RKO (cell line): ENCODE data around the gene CABP7.

Experiments
- DNase-seq: peaks from one replicate; pipeline ENCODE4 v3.0.0-alpha.2; 2016; ENCODE audit warnings: low spot score

CABP7 gene

GRCh38 chr22:29702000-29702930 lies 17.5 kb upstream of the CABP7 start:
- DNase-seq, result peak; percentile 22

DNA sequence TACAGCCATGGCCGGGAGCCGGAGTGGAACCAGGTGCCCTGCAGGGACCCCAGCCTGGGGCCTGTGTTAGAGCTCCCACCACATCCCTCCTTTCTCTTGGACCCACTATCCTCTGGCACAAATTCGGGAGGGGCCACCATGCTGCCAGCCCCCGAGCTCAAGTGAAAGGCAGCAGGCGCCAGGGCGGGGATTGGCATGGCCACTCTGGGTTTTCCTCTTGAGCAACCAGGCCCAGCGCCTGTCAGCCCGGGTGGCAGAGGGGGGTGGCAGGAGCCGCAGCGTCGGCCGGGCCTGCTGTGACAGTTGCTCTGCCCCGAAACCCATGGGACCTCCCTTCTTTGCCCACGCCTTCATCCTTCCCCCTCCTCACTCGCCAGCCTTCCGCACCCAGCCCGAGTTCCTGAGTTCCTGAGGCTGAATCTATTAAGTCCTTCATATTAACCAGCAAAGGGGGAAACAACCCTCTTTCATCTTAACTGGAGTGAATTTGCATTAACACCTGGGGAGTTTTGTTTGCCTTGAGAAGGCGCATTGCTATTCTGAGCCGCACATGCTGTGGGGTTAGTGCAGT lies 16.8 kb upstream of the CABP7 start:
- no peak for DNase-seq

GRCh38 chr22:29703569-29704195 lies 16.1 kb upstream of the CABP7 start:
- no peak for DNase-seq

DNA sequence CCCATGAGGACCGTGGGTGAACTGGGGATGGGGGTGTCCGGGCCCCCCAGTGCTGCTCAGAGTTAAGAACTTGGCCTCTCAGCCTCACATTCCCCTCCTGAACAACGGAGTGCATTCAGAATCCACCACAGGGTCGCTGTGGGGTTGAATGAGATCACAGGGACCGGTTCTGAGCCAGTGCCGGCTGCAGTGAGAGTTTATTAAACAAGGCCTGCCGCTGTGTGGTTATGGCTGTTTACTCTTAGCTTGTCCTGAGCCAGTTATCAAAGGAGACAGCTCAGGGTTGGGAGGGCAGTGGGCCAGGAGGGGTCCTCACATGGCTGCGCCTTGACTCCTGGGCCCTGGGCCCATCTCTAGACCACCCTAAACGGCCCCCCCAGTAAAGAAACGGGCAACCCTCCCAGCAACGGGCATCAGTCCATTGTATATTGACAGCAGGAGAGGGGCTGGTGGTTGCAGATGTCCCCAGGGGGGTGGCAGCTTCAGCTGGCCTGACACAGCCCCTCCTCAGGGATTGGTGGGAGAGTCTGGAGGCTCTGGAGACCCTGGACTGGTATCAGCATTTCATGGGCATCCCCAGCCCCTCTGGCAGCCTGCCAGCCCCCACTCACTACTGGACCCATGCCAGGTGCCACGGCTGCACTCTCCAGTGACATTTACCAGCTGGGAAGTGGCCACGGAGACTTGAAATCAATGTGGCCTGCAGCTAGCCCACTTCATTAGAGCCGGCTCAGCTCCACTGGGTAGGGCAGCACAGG lies 15.1 kb upstream of the CABP7 start:
- no peak for DNase-seq

GRCh38 chr22:29705651-29706050 lies 14.2 kb upstream of the CABP7 start:
- no peak for DNase-seq

DNA sequence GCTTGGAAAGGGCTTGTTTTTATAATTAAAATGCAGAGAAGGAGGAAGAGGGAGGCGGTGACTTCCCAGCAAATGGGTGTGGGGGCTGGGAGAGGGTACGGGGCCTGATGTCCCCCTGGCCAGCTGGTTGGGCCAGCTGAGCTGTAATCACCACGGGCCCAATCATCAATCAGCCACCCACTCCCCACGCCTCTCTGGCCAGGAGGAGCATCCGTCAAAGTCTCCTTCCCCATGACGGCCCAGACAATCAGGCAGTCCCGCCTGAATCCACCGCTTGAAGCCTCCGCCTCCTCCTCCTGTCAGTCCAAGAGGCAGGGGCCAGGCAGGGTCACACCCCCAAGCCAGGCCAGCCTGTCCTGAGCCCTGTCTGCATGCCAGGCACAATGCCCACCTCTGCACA lies 13.3 kb upstream of the CABP7 start:
- DNase-seq, result no peak

DNA sequence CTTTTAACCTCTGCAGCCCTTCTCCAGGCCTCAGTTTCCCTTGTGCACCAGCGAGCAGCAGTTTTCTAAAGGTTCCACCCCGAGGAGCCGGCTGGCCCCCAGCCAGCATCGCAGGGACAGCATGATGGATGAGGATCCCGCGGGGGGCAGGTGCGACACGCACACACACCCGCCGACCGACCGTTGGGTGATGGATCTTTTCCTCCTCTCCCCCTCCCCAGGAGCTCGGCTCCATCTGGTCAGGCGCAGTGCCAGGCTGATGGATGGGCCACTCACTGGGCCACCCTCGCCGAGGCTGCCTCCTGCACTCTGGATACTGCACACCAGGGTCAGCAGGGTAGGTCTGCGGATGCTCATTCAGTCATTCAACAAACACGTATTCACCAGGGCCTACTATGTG lies 12.8 kb upstream of the CABP7 start:
- no peak for DNase-seq

- DNase-seq, result no peak
Observed at GRCh38 chr22:29707471-29707870, 12.3 kb upstream of the CABP7 start.

DNA sequence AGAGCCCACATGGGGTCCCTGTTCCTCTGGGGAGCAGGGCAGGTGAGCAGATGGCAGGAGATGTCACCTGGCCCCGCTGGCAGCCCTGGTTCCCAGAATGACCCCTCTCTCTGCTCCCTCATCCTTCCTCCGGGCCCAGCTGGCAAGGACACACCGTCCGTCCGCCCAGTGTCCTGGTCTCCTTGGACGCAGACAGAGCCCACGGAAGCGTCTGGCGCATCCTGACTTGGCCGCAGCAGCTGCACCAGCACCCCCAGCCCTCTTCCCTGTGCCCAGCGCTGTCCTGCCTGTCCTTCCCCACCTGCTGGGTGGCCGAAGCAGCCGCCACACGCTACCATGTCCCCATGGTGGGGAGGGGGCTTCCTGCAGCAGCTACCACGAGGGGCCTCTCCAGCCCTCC lies 9.6 kb upstream of the CABP7 start:
- no peak for DNase-seq

DNA sequence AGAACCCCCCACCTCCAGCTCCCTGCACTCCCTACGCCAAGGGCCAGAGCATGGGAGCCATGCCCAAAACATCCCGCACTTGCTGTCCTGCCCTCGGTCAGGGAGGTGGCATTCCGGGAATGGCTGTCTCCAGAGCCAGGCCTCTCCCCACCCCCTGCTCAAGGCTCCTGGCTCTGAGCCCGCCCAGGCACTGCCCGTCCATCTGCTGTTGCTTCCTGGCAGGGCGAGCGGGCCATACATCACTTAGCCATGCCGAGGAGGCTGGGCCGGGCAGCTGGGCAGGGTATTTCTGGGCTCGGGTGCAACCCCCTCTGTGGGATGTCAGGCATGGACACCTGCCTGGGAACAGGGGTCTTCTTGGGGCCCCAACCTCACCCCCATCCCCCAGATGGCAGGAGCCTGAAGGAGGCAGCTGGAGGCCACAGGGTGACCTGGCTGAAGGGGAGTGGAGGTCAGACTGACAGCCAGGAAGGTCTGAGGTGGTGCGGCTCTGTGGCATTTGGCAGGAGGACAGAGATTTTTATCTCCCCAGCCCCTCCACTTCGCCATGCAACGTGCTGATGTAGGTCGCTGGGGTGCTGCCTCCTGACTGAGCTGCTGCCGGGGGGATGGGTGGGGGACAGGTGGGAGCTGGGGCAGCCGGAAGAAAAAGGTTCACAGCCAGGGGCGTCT lies 8.7 kb upstream of the CABP7 start:
- DNase-seq, result no peak

GRCh38 chr22:29712119-29712518 lies 7.7 kb upstream of the CABP7 start:
- no peak for DNase-seq

GRCh38 chr22:29713156-29713727 lies 6.6 kb upstream of the CABP7 start:
- DNase-seq, result no peak

DNA sequence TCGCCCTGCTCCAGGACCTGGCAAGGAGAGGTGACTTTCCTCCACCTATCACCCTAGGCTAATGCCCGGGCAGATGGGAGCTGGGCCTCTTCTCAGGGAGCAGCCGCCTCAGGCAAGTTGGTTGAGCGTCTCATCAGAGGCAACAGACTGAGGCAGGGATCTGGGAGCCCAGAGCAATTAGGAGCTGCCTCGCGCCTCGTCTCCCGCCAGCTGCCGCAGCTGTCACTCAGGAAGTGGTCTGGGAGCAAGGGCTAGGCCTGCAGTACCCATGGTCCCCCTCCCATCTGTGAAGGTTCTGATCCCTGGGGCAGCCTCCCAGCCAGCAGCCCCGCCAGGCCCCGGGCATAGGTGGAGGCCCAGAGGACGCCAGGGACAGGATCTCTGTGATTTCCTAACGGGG lies 4.6 kb upstream of the CABP7 start:
- DNase-seq, result no peak

DNA sequence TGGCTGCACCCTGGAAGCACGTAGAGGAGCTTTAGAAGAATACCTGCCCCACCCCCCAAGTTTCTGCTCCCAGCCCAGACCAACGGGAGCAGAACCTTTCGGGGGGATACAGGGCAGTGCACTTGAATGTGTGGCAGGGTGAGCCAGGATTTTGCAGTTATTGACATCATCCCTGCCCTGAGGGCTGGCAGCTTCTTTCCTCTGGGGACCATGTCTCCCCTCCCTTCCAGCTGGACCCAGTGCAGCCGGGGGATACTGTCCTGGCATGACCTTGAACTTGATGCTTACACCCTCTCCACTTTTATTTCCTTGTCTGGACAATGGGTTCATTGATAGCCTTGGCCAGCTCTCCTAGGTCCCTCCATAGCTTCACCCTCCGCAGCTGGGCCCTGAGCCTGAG lies 4.1 kb upstream of the CABP7 start:
- no peak for DNase-seq

DNA sequence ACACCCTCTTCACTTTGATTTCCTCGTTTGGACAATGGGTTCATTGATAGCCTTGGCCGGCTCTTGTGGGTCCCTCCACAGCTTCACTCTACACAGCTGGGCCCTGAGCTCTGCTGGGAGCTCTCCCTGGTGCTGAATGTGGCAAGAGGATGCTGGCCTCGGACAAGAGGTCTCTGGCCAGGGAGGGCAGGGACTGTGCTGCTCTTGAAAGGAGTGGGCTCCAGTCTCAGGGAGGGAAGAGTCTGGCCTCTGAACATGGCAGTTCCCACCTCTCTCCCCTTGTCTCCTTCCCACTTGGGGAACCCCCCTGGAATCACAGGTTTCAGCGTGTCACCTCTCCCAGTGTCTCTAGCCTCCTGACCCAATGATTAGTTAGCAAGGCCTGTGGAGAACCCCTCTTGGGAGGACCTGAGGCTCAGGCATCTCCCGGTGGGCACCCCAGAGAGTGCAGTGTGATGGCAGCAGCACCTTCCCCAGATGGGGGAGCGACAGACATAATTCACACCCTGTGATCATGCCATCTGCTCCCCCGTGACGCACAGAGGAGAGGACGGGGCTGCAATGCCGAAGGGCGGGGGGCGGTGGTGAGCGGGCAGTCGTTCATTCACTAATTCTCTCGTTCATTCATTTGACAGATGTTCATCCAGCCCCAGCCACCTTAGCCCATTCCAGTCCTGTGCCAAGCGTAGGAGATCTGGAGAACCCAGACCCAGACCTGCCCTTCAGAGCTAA lies 2.8 kb upstream of the CABP7 start:
- peak; percentile 69 for DNase-seq

DNA sequence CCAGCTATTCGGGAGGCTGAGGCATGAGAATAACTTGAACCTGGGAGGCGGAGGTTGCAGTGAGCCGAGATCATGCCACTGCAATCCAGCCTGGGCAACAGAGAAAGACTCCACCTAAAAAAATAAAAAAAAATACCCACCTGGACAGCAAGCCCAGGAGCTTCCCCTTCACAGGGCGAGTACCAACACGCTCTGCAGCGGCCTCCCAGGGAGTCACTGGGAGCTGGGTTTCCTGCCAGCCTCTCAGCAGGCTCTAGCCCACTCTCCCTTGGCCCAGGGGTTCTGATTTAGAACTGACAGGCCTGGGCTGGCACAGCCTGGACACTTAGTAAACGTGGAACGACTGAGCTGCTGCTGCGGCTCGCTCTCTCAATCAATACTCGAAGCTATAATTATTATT lies 2.0 kb upstream of the CABP7 start:
- no peak for DNase-seq

DNA sequence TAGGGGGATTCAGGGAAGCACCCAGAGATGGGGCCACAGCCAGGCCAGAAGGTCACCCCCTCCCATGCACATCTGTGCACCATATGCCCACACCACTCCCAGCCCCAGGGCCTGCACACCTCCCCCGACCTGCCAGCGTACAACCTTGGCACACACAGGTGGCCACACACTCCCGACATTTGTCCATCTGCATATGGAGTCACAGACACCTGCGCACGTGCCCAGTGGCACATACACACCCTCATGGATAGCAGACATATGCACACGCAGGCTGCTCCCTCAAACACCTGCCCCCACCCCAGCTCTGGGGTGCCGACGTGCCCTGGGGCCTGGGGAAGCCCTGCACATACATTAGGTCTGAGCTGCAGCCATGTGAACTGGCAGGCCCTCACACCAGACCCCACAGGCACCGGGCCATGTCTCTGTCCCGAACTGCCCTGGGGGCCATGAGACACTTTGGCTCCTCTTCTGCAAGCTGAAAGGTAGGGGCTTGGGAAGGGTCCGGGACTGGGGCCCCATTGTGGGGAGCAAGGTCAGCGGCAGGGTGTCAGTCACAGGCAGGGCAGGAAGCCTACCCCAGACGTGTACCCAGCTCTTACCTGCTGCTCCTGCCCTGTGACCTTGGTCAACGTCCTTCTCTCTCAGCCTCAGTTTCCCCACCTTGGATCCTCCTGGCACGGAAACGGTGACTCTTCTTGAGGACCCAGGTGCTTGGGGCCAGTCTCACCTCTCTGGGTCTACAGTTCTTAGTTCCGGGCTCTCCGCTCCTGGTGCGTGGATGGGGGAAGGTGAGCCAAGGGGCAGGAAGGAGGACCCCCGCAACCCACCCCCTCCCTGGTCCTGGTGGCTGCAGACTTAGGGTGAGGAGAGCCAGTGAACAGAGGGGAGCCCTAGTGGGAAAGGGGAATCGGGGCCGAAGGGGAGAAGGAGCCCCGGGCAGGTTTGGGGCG lies 579 bp upstream of the CABP7 start:
- no peak for DNase-seq

DNA sequence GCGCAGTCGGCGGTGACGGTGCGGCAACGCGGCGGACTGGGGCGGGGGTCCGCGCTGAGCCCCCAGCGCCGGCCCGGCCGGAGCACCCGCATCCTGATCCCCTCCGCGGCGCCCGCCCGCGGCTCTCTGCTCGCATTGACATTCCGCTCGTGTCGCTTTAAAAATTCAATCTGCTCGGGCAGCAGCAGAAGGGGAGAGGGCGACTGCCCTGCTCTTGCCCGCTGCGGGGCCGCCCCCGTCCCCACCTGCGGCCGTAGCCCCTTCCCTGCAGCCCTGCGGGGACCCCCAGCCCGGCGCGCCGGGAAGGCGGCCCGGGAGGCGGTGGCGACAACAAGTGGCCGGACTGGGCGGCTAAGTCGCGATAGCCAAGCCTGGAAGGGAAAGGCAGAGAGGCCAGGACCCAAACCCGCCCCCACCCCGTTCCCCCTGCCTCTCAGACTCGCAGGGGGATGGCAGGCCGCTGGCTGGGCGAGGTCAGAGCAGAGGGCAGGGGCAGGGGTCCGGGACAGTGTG lies 1.1 kb downstream of the CABP7 start:
- no peak for DNase-seq

GRCh38 chr22:29722151-29722550 lies 2.3 kb downstream of the CABP7 start:
- no peak for DNase-seq

DNA sequence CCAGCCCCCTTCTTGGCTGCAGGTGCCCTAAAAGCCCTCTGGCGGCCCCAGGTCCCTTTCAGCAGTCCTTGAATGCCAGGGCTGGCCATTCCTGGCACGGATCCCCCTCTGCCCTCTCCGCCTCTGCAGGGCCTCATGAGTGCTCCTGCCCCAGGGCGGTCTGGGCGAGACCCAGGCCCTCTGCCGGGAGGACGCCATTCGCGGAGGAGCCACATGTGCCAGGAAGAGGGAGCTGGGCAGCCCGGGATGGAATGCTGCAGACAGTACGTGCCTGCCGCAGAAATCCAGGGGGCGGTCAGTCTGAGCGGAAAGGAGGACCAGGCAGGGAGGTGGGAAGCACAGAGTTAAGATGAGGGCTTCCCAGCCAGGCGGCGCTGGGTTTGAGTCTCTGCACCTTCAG lies 2.8 kb downstream of the CABP7 start:
- DNase-seq, result no peak
